Stimulated activated CD4-positive, alpha-beta T cell treated with anti-CD3 and anti-CD28 coated beads, Interleukin-2, amount 100 ng/mL, for 48 hours (primary cell): ENCODE data around the gene ILF2.
"Not testable (repeated sequence)": the region's sequence is repeated elsewhere in the genome, so short reads cannot be mapped to it uniquely, and the experiment has no call there.

ENCODE experiments used
- DNase-seq, 2 donors: peaks; one replicate each; pipeline ENCODE4 v3.0.0-alpha.2; 2020

Gene ILF2

DNA sequence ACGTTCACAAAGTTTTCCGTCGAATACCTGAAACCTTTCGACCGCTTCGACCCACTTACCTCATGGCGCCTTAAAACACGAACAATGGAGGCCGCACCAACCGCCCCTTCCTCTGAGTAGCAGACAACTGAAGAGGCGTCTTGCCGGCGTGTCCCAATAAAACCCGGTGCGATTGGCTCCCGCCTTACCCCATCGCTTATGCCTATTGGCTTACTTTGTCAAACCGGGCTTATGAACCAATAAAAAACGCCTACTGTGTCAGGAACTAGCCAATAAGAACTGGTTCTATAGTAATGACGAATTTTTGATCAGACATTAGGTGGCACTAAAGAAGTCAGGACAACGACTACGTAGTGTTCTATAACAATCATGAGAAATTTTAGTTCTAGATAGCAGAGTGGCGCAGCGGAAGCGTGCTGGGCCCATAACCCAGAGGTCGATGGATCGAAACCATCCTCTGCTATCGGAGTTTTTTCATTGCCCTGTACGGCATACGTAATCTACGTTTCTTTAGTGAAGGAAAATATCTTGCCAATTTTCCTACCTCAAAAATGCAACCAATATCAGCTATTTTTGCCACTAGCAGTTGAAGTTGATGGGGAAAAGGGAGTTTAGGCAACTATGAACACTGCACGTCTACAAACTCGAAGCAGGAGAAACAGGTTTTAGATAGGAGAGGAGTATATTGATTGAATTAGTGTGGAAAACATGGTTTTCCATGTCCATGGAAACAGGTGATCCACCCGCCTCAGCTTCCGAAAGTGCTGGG, at the start of gene ILF2:
Gene ILF2, minus strand, starts transcription at position 135 of the 769 bp plus-strand sequence. Its CDS starts 71 bp downstream, at position 64.
- peak; percentile 90 to 91 for DNase-seq

DNA sequence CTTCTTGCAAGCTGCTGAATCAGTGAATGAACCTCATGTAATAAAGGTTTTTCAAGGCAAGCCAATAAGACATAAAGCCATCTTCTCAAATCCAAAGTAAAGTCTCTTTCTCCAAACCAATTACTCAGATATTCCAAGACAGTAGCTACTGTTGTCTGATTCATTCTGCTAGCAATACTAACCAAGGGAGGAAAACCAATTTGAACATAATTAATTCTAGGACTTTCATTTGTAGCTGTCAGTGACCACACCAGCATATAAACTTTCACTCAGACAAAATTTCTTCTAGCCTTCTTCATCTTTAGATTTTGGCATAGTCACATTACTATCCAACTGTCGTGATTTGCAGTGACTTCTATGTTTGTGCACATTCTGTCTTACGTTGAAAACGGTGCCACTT, 46.5 kb upstream of the ILF2 start:
- no peak for DNase-seq

DNA sequence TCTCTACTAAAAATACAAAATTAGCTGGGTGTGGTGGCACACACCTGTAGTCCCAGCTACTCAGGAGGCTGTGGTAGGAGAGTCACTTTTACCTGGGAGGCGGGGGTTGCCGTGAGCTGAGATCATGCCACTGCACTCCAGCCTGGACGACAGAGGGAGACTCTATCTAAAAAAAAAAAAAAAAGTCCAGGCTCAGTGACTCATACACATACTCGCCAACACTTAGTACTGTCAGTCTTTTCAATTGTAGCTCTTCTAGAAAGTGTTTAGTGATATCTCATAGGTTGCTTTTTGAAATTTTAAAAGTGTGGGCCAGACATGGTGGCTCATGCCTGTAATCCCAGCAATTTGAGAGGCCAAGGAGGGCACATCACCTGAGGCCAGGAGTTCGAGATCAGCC, 45.4 kb upstream of the ILF2 start:
- not testable (repeated sequence) for DNase-seq

GRCh38 chr1:153711026-153711425, 40.2 kb upstream of the ILF2 start:
- no peak for DNase-seq

- no peak for DNase-seq
These were observed 34.7 kb upstream of the ILF2 start for GRCh38 chr1:153705484-153705883.

GRCh38 chr1:153699768-153700167, 29.0 kb upstream of the ILF2 start:
- DNase-seq = no peak

DNA sequence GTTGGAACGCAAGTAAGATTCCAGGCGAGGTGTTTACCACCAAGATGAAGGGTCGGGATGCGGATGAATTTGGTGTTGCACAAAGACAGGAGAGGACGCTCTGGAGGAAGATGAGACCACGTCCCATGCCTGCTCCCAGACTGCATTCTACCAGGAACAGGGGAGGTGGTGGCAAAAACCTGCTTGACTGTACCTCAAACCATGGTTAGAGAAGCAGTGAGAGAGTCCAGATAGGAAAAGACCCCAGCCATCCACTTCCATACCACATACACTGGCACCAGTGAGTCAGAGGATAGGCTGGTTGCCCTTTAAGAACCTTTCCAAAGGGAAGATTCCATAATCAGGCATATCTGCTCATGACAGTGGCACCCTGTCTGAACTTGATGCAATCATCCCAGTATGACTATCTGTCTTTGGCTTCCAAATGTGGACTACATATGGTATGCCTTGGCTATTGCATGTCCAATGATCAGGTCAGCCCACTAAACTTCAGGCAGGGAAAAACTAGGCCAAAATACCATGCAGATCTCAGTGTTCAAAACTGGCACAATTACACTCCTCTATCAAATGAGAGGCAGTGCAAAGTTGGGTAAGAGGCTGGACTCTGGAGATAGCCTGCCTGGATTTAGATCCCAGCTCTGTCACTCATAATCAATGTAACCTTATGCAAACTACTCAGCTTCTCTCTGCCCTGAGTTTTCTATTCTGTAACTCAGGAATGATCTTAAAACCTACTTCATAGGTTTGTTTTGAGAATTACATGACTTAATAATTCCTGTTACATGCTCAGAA, 28.3 kb upstream of the ILF2 start:
- no peak for DNase-seq

DNA sequence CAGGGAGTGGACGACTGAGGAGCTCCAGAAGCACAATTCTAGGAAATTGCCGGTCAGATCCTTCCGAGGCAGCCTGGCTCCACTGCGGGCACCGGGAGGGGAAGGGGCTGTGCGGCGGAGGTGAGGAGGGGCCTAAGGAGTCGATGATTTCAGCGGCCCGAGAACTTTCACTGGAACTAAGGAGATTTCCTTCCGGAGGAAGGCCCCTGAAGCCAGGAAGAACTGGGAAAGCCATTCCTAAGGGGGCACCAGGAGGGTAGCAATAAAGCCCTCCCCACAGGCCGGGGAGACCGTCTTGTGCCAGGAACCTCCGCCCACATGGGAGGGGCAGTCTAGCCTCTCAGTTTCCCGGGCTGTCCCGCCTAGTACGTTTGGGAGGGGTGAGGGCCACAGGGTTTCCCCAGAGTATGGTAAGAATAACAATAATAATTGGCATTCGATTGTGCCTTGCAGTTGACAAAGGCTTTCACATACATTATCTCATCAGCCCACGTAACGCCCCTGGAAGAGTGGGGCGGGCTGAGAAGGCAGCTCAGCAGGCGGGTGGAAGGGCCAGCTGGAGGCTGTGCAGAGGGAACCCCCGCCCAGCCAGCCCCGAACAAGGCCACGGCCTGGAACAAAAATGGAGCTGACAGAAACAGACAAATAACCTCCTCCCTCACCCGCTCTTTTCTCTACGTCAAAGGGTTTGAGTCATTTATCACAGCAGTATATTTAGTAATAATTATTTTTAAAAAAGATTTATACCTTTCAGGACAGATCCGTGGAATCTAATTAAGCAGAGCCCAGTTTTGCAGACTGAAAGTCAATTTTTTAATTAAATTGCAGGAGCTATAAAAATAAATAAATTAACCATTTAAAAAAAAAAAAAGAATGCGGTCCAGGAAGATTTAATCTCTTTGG, 27.5 kb upstream of the ILF2 start:
- DNase-seq = no peak

DNA sequence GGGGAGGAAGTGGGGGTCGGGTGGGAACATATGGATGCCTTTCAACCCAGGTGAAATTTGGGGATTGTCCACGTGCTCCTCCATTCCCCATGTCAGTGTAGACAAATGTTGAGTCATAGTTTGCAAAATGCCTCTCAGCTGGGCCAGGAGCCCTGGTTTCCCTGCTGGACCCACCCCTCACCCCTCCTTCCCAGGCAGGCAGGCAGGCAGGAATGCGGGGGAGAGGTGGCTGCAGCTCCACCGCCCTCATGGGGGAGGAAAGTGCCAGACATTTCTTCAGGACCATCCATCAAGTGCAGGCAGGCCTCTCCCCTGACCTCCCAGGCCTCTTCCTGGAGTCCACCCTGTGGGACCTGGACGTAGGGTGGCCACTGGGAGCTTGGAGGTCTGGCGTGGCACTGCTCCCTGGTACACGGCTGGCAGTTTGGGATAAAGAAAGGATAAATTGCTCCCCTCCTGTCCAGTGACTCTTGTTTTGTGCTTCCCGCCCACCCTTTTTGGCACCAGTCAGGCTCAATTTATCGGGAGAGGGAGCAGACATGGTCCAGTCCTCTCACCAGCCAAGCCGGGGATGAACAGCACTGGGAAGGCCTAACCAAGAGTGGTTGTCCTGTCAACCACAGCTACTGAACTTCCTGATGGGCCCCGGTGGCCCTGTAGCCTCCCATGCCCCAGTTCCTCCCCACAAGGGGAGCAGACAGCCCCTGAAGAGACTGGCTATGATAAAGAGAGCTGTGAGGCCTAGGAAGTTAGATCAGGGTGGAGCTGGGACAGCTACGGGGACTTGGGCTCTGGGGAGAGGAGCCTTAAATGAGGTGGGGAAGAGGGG, 26.6 kb upstream of the ILF2 start:
- DNase-seq = no peak

DNA sequence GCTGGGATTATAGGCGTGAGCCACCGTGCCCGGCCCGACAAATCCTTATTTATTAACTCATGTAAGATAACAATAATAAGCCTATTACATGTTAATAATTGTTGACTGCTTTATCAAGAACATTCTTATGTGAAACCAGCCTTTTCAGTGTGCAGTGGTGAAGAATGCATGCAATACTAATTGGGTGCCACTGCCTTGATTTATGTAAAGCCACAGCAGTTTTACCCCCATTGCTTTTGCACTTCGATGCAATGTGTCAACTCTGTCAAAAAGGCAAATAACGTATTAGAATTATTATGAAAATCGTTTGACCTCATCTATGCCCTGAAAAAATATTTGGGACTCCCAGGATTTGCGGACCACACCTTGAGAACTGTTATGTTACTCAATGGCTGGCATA, 25.9 kb upstream of the ILF2 start:
- no peak for DNase-seq

DNA sequence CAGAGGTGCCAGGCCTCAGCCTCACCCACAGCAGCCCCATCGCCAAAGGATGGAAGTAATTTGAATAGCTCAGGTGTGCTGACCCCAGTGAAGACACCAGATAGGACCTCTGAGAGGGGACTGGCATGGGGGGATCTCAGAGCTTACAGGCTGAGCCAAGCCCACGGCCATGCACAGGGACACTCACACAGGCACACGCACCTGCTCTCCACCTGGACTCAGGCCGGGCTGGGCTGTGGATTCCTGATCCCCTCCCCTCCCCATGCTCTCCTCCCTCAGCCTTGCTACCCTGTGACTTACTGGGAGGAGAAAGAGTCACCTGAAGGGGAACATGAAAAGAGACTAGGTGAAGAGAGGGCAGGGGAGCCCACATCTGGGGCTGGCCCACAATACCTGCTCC, 22.7 kb upstream of the ILF2 start:
- no peak for DNase-seq

DNA sequence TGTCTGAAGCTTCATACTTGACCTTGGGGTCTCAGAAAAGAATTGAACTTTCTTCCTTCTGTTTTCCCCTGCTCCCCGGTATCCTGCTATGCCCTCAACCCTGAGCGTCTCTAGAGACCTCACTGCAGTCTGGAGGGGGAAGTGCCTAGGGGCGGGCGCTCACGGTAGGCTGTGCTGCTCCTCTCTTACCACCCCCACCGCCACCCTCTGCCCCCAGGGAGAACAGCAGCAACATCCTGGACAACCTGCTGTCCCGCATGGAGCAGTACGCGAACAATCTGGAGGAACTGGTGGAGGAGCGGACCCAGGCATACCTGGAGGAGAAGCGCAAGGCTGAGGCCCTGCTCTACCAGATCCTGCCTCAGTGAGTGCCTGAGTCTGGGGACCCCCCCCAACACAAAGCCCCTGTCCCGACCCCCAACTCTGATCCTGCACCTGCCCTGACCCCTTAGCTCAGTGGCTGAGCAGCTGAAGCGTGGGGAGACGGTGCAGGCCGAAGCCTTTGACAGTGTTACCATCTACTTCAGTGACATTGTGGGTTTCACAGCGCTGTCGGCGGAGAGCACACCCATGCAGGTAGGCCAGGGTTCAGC, 18.0 kb upstream of the ILF2 start:
- DNase-seq = no peak

GRCh38 chr1:153688276-153688675, 17.5 kb upstream of the ILF2 start:
- DNase-seq = no peak

DNA sequence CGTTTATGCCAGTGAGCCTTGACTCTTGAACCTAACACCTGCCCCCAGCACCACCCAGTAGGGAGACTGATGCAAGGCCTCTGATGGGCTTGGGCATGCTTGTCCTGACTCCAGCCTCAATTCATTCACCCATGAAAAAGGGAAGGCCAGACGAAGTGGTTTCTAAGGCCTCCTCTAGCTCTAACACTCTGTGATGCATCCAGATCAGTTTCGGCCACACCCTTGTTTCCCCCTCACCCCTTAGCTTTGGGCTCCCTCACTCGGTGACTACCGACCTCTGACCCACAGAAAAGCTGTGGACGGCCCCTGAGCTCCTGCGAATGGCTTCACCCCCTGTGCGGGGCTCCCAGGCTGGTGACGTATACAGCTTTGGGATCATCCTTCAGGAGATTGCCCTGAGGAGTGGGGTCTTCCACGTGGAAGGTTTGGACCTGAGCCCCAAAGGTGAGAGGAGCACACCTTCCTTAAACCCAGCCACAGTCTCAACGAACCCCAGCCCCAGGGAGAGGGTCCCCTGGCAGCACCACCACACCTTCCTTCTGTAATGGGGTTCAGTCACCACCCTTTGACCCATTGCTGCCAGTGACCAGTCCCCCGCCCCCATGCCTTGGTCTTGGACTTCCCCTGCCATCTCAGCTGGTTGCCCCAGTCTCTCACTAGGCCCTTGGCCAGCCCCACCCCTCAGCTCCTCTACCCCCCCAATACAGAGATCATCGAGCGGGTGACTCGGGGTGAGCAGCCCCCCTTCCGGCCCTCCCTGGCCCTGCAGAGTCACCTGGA, 16.7 kb upstream of the ILF2 start:
- no peak for DNase-seq

GRCh38 chr1:153685544-153686340, 14.9 kb upstream of the ILF2 start:
- DNase-seq = no peak

- DNase-seq = no peak
These were observed 14.1 kb upstream of the ILF2 start for GRCh38 chr1:153684892-153685291.

DNA sequence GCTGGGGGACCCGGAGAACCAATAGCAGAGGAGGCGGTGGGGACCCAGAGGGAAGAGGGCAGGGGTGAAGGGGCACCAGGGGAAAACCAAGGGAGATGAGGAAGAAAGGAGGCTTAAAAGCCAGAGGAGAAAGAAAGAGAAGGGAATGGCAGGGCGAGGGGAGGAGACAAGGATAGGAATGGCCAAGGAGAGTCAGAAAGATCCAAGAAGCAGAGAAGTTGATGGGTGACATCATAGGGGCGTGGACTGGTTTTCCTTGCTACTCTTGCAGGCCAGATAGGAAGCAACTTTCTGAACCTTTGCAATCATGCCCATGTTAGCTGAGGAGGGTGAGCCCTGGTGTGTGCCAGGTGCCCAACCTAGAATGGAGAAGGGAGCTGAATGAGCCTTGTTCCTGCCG, 13.1 kb upstream of the ILF2 start:
- DNase-seq = no peak

DNA sequence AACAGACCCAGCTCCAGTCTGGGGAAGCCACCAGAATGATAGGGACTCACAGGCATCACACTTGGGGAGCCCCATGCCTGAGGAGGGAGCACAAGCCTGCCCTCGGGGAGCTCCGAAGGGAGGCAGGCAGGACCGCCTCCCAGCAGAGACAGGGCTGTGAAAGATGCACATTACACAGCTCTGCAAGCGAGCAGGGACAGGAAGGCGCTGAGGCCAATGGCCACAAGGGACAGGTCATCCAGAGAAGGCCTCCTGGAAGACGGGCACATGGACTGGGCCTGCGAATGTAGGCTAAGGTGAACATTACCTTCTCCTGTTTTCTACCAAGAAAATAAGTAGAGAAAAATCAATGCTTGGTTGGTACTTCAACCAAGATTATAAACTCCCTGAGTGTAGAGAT, 11.9 kb upstream of the ILF2 start:
- no peak for DNase-seq

DNA sequence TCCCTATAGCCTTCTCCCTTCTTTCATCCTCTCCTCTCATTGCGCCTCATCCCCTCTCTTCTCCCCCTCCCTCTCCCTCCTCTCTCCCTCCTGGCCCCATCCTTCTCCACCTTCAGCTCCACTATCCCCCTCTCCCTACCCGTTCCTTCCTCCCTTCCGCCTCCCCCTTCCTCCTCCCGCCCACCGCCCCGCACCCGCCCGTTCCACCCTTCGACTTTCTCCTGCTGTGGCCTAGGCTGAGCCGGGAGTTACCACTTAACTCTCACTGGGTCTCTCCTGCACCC, 9.3 kb upstream of the ILF2 start:
- DNase-seq = no peak

DNA sequence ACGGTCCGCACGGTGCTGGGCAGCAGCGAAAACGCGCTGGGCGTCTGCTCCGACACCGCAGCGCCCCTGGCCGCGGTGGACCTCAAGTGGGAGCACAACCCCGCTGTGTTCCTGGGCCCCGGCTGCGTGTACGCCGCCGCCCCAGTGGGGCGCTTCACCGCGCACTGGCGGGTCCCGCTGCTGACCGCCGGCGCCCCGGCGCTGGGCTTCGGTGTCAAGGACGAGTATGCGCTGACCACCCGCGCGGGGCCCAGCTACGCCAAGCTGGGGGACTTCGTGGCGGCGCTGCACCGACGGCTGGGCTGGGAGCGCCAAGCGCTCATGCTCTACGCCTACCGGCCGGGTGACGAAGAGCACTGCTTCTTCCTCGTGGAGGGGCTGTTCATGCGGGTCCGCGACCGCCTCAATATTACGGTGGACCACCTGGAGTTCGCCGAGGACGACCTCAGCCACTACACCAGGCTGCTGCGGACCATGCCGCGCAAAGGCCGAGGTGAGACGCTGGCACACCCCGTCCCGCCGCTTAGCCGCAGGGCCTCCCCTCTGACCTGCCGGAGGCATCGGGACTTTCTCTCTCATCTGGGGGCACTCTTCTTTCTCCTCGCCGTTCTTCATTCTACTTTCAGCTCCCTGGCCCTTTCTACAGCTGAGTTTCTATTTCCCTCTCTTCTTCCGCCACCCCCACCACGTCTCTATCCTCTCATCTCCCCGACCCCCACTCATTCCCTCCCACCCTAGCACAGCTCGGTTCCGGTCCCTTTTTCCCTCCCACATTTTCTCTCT, 8.7 kb upstream of the ILF2 start:
- DNase-seq = no peak
